ENCODE data around the gene OR10K2.
"Not testable (repeated sequence)": the region's sequence is repeated elsewhere in the genome, so short reads cannot be mapped to it uniquely, and the experiment has no call there.

OR10K2 gene

GRCh38 chr1:158393476-158393875 is 32.6 kb downstream of the OR10K2 start:
- DNase-seq: no peak

GRCh38 chr1:158391099-158391498 is 34.9 kb downstream of the OR10K2 start:
- DNase-seq: no peak
- H3K27me3 ChIP-seq (replicated peaks): no peaks in the 10 kb centered on the region
- TF ChIP-seq CTCF (IDR thresholded peaks at IDR 0.05; ENCODE audit: low read depth, low read length, missing control alignments): no peak
- H3K36me3 ChIP-seq (replicated peaks): no peaks in the 10 kb centered on the region
- H3K4me3 ChIP-seq (ENCODE audit: low read depth, low read length): no peak overlapping the region
- H3K27ac ChIP-seq: no peak overlapping the region
- in situ Hi-C loops (cut with HindIII; ENCODE audit: low pct_ligation_motif_present, low sequenced_read_pairs): no loop called here

More at GRCh38 chr1:158393476-158393875, 32.6 kb downstream of the OR10K2 start:
- in situ Hi-C loops (cut with HindIII; ENCODE audit: low pct_ligation_motif_present, low sequenced_read_pairs): no loop called here
- H3K27ac ChIP-seq: no peak overlapping the region
- no peak overlapping the region for H3K4me3 ChIP-seq (ENCODE audit: low read depth, low read length)
- no peak for TF ChIP-seq CTCF (IDR thresholded peaks at IDR 0.05; ENCODE audit: low read depth, low read length, missing control alignments)
- no peaks in the 10 kb centered on the region for H3K36me3 ChIP-seq (replicated peaks)
- H3K27me3 ChIP-seq (replicated peaks): no peaks in the 10 kb centered on the region

- no peak for TF ChIP-seq CTCF (IDR thresholded peaks at IDR 0.05; ENCODE audit: low read depth, low read length, missing control alignments)
- no peak overlapping the region for H3K27ac ChIP-seq
- H3K27me3 ChIP-seq (replicated peaks): no peaks in the 10 kb centered on the region
- no peaks in the 10 kb centered on the region for H3K36me3 ChIP-seq (replicated peaks)
- in situ Hi-C loops (cut with HindIII; ENCODE audit: low pct_ligation_motif_present, low sequenced_read_pairs): no loop called here
- H3K4me3 ChIP-seq (ENCODE audit: low read depth, low read length): no peak overlapping the region
- DNase-seq: no peak
Measured at GRCh38 chr1:158390331-158390730, 35.7 kb downstream of the OR10K2 start.

GRCh38 chr1:158374860-158375259 is 51.2 kb downstream of the OR10K2 start:
- no peaks in the 10 kb centered on the region for H3K36me3 ChIP-seq (replicated peaks)
- no peak overlapping the region for H3K27ac ChIP-seq
- no peak overlapping the region for H3K4me3 ChIP-seq (ENCODE audit: low read depth, low read length)
- DNase-seq: no peak
- in situ Hi-C loops (cut with HindIII; ENCODE audit: low pct_ligation_motif_present, low sequenced_read_pairs): no loop called here
- no peak for TF ChIP-seq CTCF (IDR thresholded peaks at IDR 0.05; ENCODE audit: low read depth, low read length, missing control alignments)
- H3K27me3 ChIP-seq (replicated peaks): no peaks in the 10 kb centered on the region

GRCh38 chr1:158374101-158374500 is 51.9 kb downstream of the OR10K2 start:
- H3K27ac ChIP-seq; DNase-seq; H3K4me3 ChIP-seq (ENCODE audit: low read depth, low read length); in situ Hi-C loops (cut with HindIII; ENCODE audit: low pct_ligation_motif_present, low sequenced_read_pairs); H3K27me3 ChIP-seq (replicated peaks); H3K36me3 ChIP-seq (replicated peaks): not testable (repeated sequence)

- Histone ChIP-seq H3K36me3 (replicated peaks) (no peaks in the 10 kb centered on the region), H3K27ac (no peak overlapping the region), H3K4me3 (ENCODE audit: low read depth, low read length) (no peak overlapping the region), H3K27me3 (replicated peaks) (no peaks in the 10 kb centered on the region)
- no peak for TF ChIP-seq CTCF (IDR thresholded peaks at IDR 0.05; ENCODE audit: low read depth, low read length, missing control alignments)
- no peak for DNase-seq
- in situ Hi-C loops (cut with HindIII; ENCODE audit: low pct_ligation_motif_present, low sequenced_read_pairs): no loop called here
Measured at GRCh38 chr1:158371188-158371953, 54.7 kb downstream of the OR10K2 start.

Data from brain microvascular endothelial cell (primary cell).